Activated CD4-positive, alpha-beta memory T cell treated with anti-CD3 and anti-CD28 coated beads for 36 hours (primary cell): ENCODE results near the gene ADM2. TPM values are rescaled to one million over a fixed set of nuclear protein-coding genes. Genes with fewer than 3 reads are reported as not detected.
"Not testable (repeated sequence)": the region's sequence is repeated elsewhere in the genome, so short reads cannot be mapped to it uniquely, and the experiment has no call there.

ENCODE experiments used
- CTCF ChIA-PET: fragments of 350-600 bp; sonication (Branson Sonifier 250); formaldehyde crosslinking; loops from one replicate; lab custom pipeline; 2021; ENCODE audit warnings: antibody characterized with exemption, inconsistent platforms; lab: Charles Lee
- POLR2A ChIA-PET: fragments of 350-600 bp; sonication (Branson Sonifier 250); formaldehyde crosslinking; loops from one replicate; lab custom pipeline; 2021; ENCODE audit warnings: antibody characterized with exemption; lab: Charles Lee
- DNase-seq: peaks from one replicate; pipeline ENCODE4 v3.0.0-alpha.2; 2020
- H3K27ac Mint-ChIP-seq: one replicate; pipeline ENCODE4 v1.8.0; 2021; ENCODE audit warnings: mixed read lengths
- H3K27me3 Mint-ChIP-seq: one replicate; pipeline ENCODE4 v1.8.0; 2021; ENCODE audit warnings: mixed read lengths
- H3K36me3 Mint-ChIP-seq: one replicate; pipeline ENCODE4 v1.8.0; 2021; ENCODE audit warnings: mixed read lengths
- H3K4me1 Mint-ChIP-seq: one replicate; pipeline ENCODE4 v1.8.0; 2021; ENCODE audit warnings: low read depth, mixed read lengths
- H3K4me3 Mint-ChIP-seq: one replicate; pipeline ENCODE4 v1.8.0; 2021; ENCODE audit warnings: mild to moderate bottlenecking, mixed read lengths
- H3K9me3 Mint-ChIP-seq: one replicate; pipeline ENCODE4 v1.8.0; 2021; ENCODE audit warnings: mixed read lengths
- intact Hi-C: fragments of 100-400 bp; cut with micrococcal nuclease; formaldehyde crosslinking; loops from one replicate; pipeline ENCODE4 v1.15.1; 2023
- total RNA-seq, 2 experiments: library from RNA; stranded (reverse); gene quantifications; one replicate each; pipeline ENCODE4 v1.2.3, GENCODE V29; 2021

Gene ADM2
- total RNA-seq, 2 experiments from 2014 or later: 7.3 to 7.4 TPM

GRCh38 chr22:50518606-50519005 is 37.3 kb downstream of the ADM2 start:
- H3K4me1 Mint-ChIP-seq: peaks cover 18% of the 10 kb centered on the region
- POLR2A ChIA-PET: no interaction called here
- no peak overlapping the region for H3K27ac Mint-ChIP-seq
- peaks cover 32% of the 10 kb centered on the region for H3K36me3 Mint-ChIP-seq
- H3K9me3 Mint-ChIP-seq: no peaks in the 10 kb centered on the region
- H3K4me3 Mint-ChIP-seq: no peak overlapping the region
- intact Hi-C loops: no loop called here
- no peaks in the 10 kb centered on the region for H3K27me3 Mint-ChIP-seq
- CTCF ChIA-PET: no interaction called here
- DNase-seq: no peak

- ChIA-PET POLR2A (no interaction called here), CTCF (interaction anchor here (1.3 kb wide), 1 partner anchor 102 kb away, joined by 3 read pairs; no protein-coding TSS in a partner anchor)
- Mint-ChIP-seq H3K36me3 (peaks cover 32% of the 10 kb centered on the region), H3K4me1 (peaks cover 20% of the 10 kb centered on the region), H3K27ac (no peak overlapping the region), H3K4me3 (no peak overlapping the region), H3K27me3 (no peaks in the 10 kb centered on the region), H3K9me3 (no peaks in the 10 kb centered on the region)
- intact Hi-C loops: no loop called here
- DNase-seq: no peak
Observed at GRCh38 chr22:50519151-50519550, 37.8 kb downstream of the ADM2 start.

- H3K27me3 Mint-ChIP-seq, intact Hi-C loops, POLR2A ChIA-PET, H3K4me3 Mint-ChIP-seq, H3K9me3 Mint-ChIP-seq, H3K27ac Mint-ChIP-seq, DNase-seq: not testable (repeated sequence)
- H3K4me1 Mint-ChIP-seq: peaks cover 20% of the 10 kb centered on the region
- CTCF ChIA-PET: interaction anchor here (1.3 kb wide), 1 partner anchor 101 kb away, joined by 3 read pairs; no protein-coding TSS in a partner anchor
- peaks cover 31% of the 10 kb centered on the region for H3K36me3 Mint-ChIP-seq
Observed at GRCh38 chr22:50520184-50520583, 38.8 kb downstream of the ADM2 start.

- peaks cover 28% of the 10 kb centered on the region for H3K36me3 Mint-ChIP-seq
- ChIA-PET CTCF (interaction anchor here (1.9 kb wide), 1 partner anchor 42 kb away, joined by 5 read pairs; the partner anchor contains the start of gene SYCE3), POLR2A (interaction anchor here (0.8 kb wide), 1 partner anchor 9 kb away, joined by 3 read pairs; no protein-coding TSS in a partner anchor)
- H3K27me3 Mint-ChIP-seq: no peaks in the 10 kb centered on the region
- no peak overlapping the region for H3K27ac Mint-ChIP-seq
- H3K9me3 Mint-ChIP-seq: no peaks in the 10 kb centered on the region
- DNase-seq: no peak
- peaks cover 16% of the 10 kb centered on the region for H3K4me1 Mint-ChIP-seq
- intact Hi-C loops: no loop called here
- H3K4me3 Mint-ChIP-seq: no peak overlapping the region
Observed at GRCh38 chr22:50520826-50521453, 39.6 kb downstream of the ADM2 start.

GRCh38 chr22:50521710-50522109 is 40.4 kb downstream of the ADM2 start:
- DNase-seq: no peak
- H3K27me3 Mint-ChIP-seq: no peaks in the 10 kb centered on the region
- ChIA-PET CTCF (interaction anchor here (1.9 kb wide), 1 partner anchor 41 kb away, joined by 5 read pairs; the partner anchor contains the start of gene SYCE3), POLR2A (interaction anchor here (0.8 kb wide), 1 partner anchor 10 kb away, joined by 3 read pairs; no protein-coding TSS in a partner anchor)
- intact Hi-C loops: no loop called here
- H3K4me3 Mint-ChIP-seq: no peak overlapping the region
- peaks cover 16% of the 10 kb centered on the region for H3K4me1 Mint-ChIP-seq
- no peak overlapping the region for H3K27ac Mint-ChIP-seq
- H3K36me3 Mint-ChIP-seq: peaks cover 24% of the 10 kb centered on the region
- H3K9me3 Mint-ChIP-seq: no peaks in the 10 kb centered on the region

GRCh38 chr22:50522208-50522805 is 41.0 kb downstream of the ADM2 start:
- peaks cover 22% of the 10 kb centered on the region for H3K4me1 Mint-ChIP-seq
- no peak overlapping the region for H3K4me3 Mint-ChIP-seq
- H3K9me3 Mint-ChIP-seq: no peaks in the 10 kb centered on the region
- intact Hi-C loops: no loop called here
- POLR2A ChIA-PET: interaction anchor here (0.7 to 1.4 kb wide), 2 partner anchors 12 to 14 kb away, joined by 6 to 9 read pairs; partner anchors contain the start of genes LMF2 and NCAPH2
- CTCF ChIA-PET: interaction anchor here (1.1 to 1.9 kb wide), 3 partner anchors 10 to 41 kb away, joined by 3 to 5 read pairs (median 4); partner anchors contain the start of gene SYCE3
- peaks cover 30% of the 10 kb centered on the region for H3K36me3 Mint-ChIP-seq
- no peak for DNase-seq
- H3K27me3 Mint-ChIP-seq: no peaks in the 10 kb centered on the region
- H3K27ac Mint-ChIP-seq: no peak overlapping the region

- peaks cover 33% of the 10 kb centered on the region for H3K36me3 Mint-ChIP-seq
- peak overlapping the region; percentile 2 for H3K4me3 Mint-ChIP-seq
- H3K27ac Mint-ChIP-seq: no peak overlapping the region
- peaks cover 28% of the 10 kb centered on the region for H3K4me1 Mint-ChIP-seq
- POLR2A ChIA-PET: interaction anchor here (0.7 to 1.4 kb wide), 2 partner anchors 12 to 15 kb away, joined by 6 to 9 read pairs; partner anchors contain the start of genes LMF2 and NCAPH2
- H3K9me3 Mint-ChIP-seq: no peaks in the 10 kb centered on the region
- CTCF ChIA-PET: interaction anchor here (0.6 to 1.9 kb wide), 4 partner anchors 10 to 97 kb away, joined by 3 to 5 read pairs (median 4); partner anchors contain the start of gene SYCE3
- H3K27me3 Mint-ChIP-seq: no peaks in the 10 kb centered on the region
- no peak for DNase-seq
- intact Hi-C loops: no loop called here
Observed at GRCh38 chr22:50522806-50523438, 41.6 kb downstream of the ADM2 start.

- Mint-ChIP-seq H3K27ac (no peak overlapping the region), H3K36me3 (peaks cover 37% of the 10 kb centered on the region), H3K9me3 (no peaks in the 10 kb centered on the region), H3K4me3 (peak overlapping the region; percentile 2), H3K4me1 (peaks cover 32% of the 10 kb centered on the region), H3K27me3 (no peaks in the 10 kb centered on the region)
- ChIA-PET CTCF (interaction anchor here (0.6 to 1.8 kb wide), 2 partner anchors 25 to 97 kb away, joined by 4 read pairs; no protein-coding TSS in a partner anchor), POLR2A (interaction anchor here (1.4 to 3.9 kb wide), 2 partner anchors 14 to 15 kb away, joined by 9 to 101 read pairs; partner anchors contain the start of genes LMF2 and NCAPH2)
- DNase-seq: no peak
- intact Hi-C loops: no loop called here
Observed at GRCh38 chr22:50523458-50523805, 42.1 kb downstream of the ADM2 start.

GRCh38 chr22:50523806-50524675 is 42.7 kb downstream of the ADM2 start:
- Mint-ChIP-seq H3K9me3 (no peaks in the 10 kb centered on the region), H3K4me3 (peak overlapping the region; percentile 83), H3K27me3 (no peaks in the 10 kb centered on the region), H3K27ac (peak overlapping the region; percentile 79), H3K36me3 (peaks cover 42% of the 10 kb centered on the region), H3K4me1 (peaks cover 38% of the 10 kb centered on the region)
- ChIA-PET CTCF (interaction anchor here (0.6 to 6.5 kb wide), 10 partner anchors 15 to 96 kb away, joined by 3 to 102 read pairs (median 18); partner anchors contain the start of genes CHKB, LMF2, NCAPH2 and SYCE3), POLR2A (interaction anchor here (1.5 to 6.7 kb wide), 5 partner anchors 10 to 79 kb away, joined by 6 to 139 read pairs (median 71); partner anchors contain the start of genes KLHDC7B, LMF2 and NCAPH2)
- DNase-seq: no peak
- intact Hi-C loops: loop anchor here (2.0 kb wide), 1 partner anchor 15 kb away; no protein-coding TSS in a partner anchor

GRCh38 chr22:50524676-50525103 is 43.3 kb downstream of the ADM2 start:
- H3K36me3 Mint-ChIP-seq: peaks cover 38% of the 10 kb centered on the region
- CTCF ChIA-PET: interaction anchor here (0.6 to 6.5 kb wide), 13 partner anchors 10 to 306 kb away, joined by 3 to 102 read pairs (median 17); partner anchors contain the start of genes CHKB, LMF2, NCAPH2 and SYCE3
- intact Hi-C loops: loop anchor here (1.0 to 5.0 kb wide), 5 partner anchors 14 to 332 kb away; partner anchors contain the start of genes NCAPH2 and SYCE3

More at GRCh38 chr22:50524676-50525103, 43.3 kb downstream of the ADM2 start:
- no peaks in the 10 kb centered on the region for H3K9me3 Mint-ChIP-seq
- H3K27me3 Mint-ChIP-seq: no peaks in the 10 kb centered on the region
- no peak for DNase-seq
- POLR2A ChIA-PET: interaction anchor here (0.8 to 6.7 kb wide), 10 partner anchors 10 to 96 kb away, joined by 4 to 139 read pairs (median 20); partner anchors contain the start of genes ADM2, KLHDC7B, LMF2 and NCAPH2
- H3K4me1 Mint-ChIP-seq: peaks cover 42% of the 10 kb centered on the region
- H3K27ac Mint-ChIP-seq: peak overlapping the region; percentile 79
- peak overlapping the region; percentile 83 for H3K4me3 Mint-ChIP-seq
